ENCODE measurements around the gene SLC38A3. TPM values are rescaled to one million over a fixed set of nuclear protein-coding genes. Genes with fewer than 3 reads are reported as not detected.

SLC38A3 gene
- total RNA-seq, 1 donor from 2014 or later = not detected

GRCh38 chr3:50169232-50169832, 35.7 kb upstream of the SLC38A3 start:
- no peak for DNase-seq (ENCODE audit: low read depth)
- TF ChIP-seq CTCF (conservative IDR thresholded peaks at IDR 0.05; ENCODE audit: low read depth, low read length) = no peak
- no peak overlapping the region for H3K4me3 ChIP-seq (ENCODE audit: low read depth, low read length)

GRCh38 chr3:50169858-50170257, 35.2 kb upstream of the SLC38A3 start:
- no peak for DNase-seq (ENCODE audit: low read depth)
- no peak for TF ChIP-seq CTCF (conservative IDR thresholded peaks at IDR 0.05; ENCODE audit: low read depth, low read length)
- no peak overlapping the region for H3K4me3 ChIP-seq (ENCODE audit: low read depth, low read length)

- TF ChIP-seq CTCF (conservative IDR thresholded peaks at IDR 0.05; ENCODE audit: low read depth, low read length) = no peak
- no peak for DNase-seq (ENCODE audit: low read depth)
- no peak overlapping the region for H3K4me3 ChIP-seq (ENCODE audit: low read depth, low read length)
Observed at GRCh38 chr3:50170689-50171088, 34.4 kb upstream of the SLC38A3 start.

- TF ChIP-seq CTCF (conservative IDR thresholded peaks at IDR 0.05; ENCODE audit: low read depth, low read length) = no peak
- no peak for DNase-seq (ENCODE audit: low read depth)
- no peak overlapping the region for H3K4me3 ChIP-seq (ENCODE audit: low read depth, low read length)
Observed at GRCh38 chr3:50171540-50172301, 33.4 kb upstream of the SLC38A3 start.

GRCh38 chr3:50172626-50173220, 32.3 kb upstream of the SLC38A3 start:
- no peak overlapping the region for H3K4me3 ChIP-seq (ENCODE audit: low read depth, low read length)
- no peak for TF ChIP-seq CTCF (conservative IDR thresholded peaks at IDR 0.05; ENCODE audit: low read depth, low read length)
- no peak for DNase-seq (ENCODE audit: low read depth)

GRCh38 chr3:50173685-50174516, 31.2 kb upstream of the SLC38A3 start:
- H3K4me3 ChIP-seq (ENCODE audit: low read depth, low read length) = no peak overlapping the region
- DNase-seq (ENCODE audit: low read depth) = no peak
- no peak for TF ChIP-seq CTCF (conservative IDR thresholded peaks at IDR 0.05; ENCODE audit: low read depth, low read length)
